ENCODE measurements around the gene PEX6. TPM values are rescaled to one million over a fixed set of nuclear protein-coding genes. Genes with fewer than 3 reads are reported as not detected.

Gene PEX6
- total RNA-seq, 1 donor from 2014 or later = 17.0 TPM

DNA sequence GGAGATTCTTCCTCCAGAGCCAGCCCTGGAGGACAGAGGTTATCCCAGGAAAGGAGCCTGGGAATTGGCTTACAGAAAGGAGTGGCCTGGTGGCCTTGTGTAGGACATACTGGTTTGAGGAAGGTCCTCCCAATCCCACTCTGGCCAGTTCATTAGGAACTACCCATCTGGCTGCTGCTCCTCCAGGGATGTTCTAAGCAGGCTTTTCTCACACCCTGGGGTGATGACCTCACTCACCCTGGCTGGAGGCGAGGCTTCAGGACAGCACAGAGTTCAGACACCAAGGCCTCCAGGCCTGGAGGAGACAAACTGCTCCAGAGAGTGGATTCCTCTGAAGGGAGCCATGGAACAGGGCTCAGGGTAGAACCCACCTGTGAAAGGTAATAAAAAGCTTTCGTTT is 9.6 kb downstream of the PEX6 start:
- no peaks in the 10 kb centered on the region for H3K9me3 Mint-ChIP-seq (ENCODE audit: low read depth)
- DNase-seq (ENCODE audit: low spot score) = no peak

DNA sequence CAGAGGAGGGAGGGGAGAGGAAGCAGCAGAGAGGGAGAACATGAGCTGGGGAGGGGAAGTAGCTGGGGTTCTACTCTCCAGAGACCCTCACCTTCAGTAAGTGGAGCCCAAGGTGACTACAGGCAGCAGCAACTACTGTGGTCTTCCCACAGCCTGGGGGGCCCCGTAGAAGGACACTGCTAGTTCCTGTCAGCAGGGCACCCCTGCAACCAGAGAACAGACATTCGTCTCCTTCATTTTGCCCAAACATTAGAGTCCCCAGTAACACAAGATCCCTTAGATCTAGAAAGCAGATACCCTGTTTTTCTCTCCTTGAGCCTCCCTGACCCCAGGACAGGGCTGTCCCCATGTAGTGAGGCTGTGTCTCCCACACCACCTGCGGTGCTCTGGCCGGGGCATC is 10.2 kb downstream of the PEX6 start:
- Mint-ChIP-seq H3K27me3 (ENCODE audit: low read depth) (no peaks in the 10 kb centered on the region), H3K27ac (ENCODE audit: unreplicated experiment) (no peak overlapping the region), H3K9me3 (ENCODE audit: low read depth) (no peaks in the 10 kb centered on the region), H3K4me3 (ENCODE audit: unreplicated experiment) (no peak overlapping the region), H3K4me1 (ENCODE audit: low read depth) (peaks cover 9% of the 10 kb centered on the region), H3K36me3 (ENCODE audit: low read depth) (peaks cover 8% of the 10 kb centered on the region)
- TF ChIP-seq, protein P1, sequence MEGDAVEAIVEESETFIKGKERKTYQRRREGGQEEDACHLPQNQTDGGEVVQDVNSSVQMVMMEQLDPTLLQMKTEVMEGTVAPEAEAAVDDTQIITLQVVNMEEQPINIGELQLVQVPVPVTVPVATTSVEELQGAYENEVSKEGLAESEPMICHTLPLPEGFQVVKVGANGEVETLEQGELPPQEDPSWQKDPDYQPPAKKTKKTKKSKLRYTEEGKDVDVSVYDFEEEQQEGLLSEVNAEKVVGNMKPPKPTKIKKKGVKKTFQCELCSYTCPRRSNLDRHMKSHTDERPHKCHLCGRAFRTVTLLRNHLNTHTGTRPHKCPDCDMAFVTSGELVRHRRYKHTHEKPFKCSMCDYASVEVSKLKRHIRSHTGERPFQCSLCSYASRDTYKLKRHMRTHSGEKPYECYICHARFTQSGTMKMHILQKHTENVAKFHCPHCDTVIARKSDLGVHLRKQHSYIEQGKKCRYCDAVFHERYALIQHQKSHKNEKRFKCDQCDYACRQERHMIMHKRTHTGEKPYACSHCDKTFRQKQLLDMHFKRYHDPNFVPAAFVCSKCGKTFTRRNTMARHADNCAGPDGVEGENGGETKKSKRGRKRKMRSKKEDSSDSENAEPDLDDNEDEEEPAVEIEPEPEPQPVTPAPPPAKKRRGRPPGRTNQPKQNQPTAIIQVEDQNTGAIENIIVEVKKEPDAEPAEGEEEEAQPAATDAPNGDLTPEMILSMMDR (IDR thresholded peaks at IDR 0.05) = no peak
- DNase-seq (ENCODE audit: low spot score) = no peak

More for the DNA sequence above, 9.6 kb downstream of the PEX6 start:
- H3K27me3 Mint-ChIP-seq (ENCODE audit: low read depth) = no peaks in the 10 kb centered on the region
- TF ChIP-seq, protein P1 (IDR thresholded peaks at IDR 0.05) = no peak
- no peak overlapping the region for H3K4me3 Mint-ChIP-seq (ENCODE audit: unreplicated experiment)
- no peak overlapping the region for H3K27ac Mint-ChIP-seq (ENCODE audit: unreplicated experiment)
- peaks cover 11% of the 10 kb centered on the region for H3K36me3 Mint-ChIP-seq (ENCODE audit: low read depth)
- peaks cover 9% of the 10 kb centered on the region for H3K4me1 Mint-ChIP-seq (ENCODE audit: low read depth)

DNA sequence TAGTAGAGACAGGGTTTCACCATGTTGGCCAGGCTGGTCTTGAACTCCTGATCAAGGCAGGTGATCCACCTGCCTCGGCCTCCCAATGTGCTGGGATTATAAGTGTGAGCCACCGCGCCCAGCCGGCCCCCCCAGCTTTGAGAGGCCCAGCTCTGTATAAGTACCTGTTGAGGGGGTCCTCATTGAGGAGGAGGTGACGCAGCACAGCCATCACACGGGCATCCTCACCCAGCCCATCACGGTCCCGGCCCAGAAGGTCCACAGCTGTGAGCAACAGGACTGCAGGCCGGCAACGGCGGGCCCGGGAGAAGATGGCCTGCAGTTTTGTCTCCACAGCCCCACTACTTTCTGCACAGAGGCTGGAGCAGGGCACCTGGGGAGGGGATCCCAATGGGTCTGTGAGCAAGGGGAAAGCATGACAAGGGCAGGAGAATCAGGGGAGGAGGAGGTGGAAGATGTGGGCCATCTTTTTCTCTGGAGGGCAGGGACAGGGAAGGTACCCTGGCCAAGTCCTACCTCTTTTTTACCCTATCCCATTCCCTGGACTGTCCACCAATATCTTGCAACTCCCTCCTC is 10.8 kb downstream of the PEX6 start:
- Mint-ChIP-seq H3K9me3 (ENCODE audit: low read depth) (no peaks in the 10 kb centered on the region), H3K27ac (ENCODE audit: unreplicated experiment) (no peak overlapping the region), H3K4me3 (ENCODE audit: unreplicated experiment) (no peak overlapping the region), H3K4me1 (ENCODE audit: low read depth) (peaks cover 9% of the 10 kb centered on the region), H3K27me3 (ENCODE audit: low read depth) (no peaks in the 10 kb centered on the region), H3K36me3 (ENCODE audit: low read depth) (peaks cover 7% of the 10 kb centered on the region)
- no peak for DNase-seq (ENCODE audit: low spot score)
- TF ChIP-seq, protein P1 (IDR thresholded peaks at IDR 0.05) = no peak

DNA sequence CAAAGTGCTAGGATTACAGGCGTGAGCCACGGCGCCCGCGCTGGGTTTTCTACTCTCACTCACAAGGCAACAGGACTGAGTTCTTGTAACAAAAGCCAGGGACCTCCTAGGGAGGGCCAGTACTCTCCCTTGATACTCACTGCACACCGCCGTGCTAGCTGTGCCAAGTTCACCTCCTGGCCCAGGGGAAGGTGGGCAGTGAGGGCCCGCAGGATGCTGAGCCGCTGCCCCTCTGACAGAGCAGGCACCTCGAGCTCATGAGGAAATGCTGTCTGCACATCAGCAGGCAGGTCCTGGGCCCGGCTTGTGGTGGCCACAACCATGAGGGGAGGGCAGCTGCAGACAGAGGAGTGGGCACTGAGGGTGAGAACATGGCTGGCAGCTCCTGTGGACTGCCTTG is 11.8 kb downstream of the PEX6 start:
- peaks cover 9% of the 10 kb centered on the region for H3K4me1 Mint-ChIP-seq (ENCODE audit: low read depth)
- peaks cover 9% of the 10 kb centered on the region for H3K36me3 Mint-ChIP-seq (ENCODE audit: low read depth)
- TF ChIP-seq, protein P1 (IDR thresholded peaks at IDR 0.05) = no peak
- H3K9me3 Mint-ChIP-seq (ENCODE audit: low read depth) = no peaks in the 10 kb centered on the region
- H3K27me3 Mint-ChIP-seq (ENCODE audit: low read depth) = no peaks in the 10 kb centered on the region
- no peak overlapping the region for H3K4me3 Mint-ChIP-seq (ENCODE audit: unreplicated experiment)
- no peak for DNase-seq (ENCODE audit: low spot score)
- no peak overlapping the region for H3K27ac Mint-ChIP-seq (ENCODE audit: unreplicated experiment)

DNA sequence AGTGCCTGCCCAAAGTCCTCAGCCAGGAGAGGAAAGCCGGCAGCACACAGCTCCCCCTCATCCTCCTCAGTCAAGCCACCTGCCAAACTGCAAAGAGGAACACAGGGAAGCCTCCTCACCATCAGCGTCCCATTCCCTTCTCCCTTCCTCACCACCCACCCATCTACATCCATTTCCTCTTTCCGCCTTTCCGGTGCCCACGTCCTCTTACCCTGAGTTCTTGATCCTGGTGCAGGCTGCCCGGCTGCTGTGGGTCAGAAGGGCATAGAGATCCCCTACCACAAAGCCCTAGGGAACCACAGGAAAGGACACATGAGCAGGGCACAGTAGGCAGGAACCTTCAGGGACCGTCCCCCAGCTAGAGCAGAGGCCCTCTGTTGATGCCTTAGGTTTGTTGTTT is 12.4 kb downstream of the PEX6 start:
- Mint-ChIP-seq H3K4me3 (ENCODE audit: unreplicated experiment) (no peak overlapping the region), H3K4me1 (ENCODE audit: low read depth) (peaks cover 7% of the 10 kb centered on the region), H3K27ac (ENCODE audit: unreplicated experiment) (no peak overlapping the region), H3K27me3 (ENCODE audit: low read depth) (no peaks in the 10 kb centered on the region), H3K9me3 (ENCODE audit: low read depth) (no peaks in the 10 kb centered on the region), H3K36me3 (ENCODE audit: low read depth) (peaks cover 11% of the 10 kb centered on the region)
- DNase-seq (ENCODE audit: low spot score) = no peak
- TF ChIP-seq, protein P1 (IDR thresholded peaks at IDR 0.05) = no peak

Measured in chondrocyte (in vitro differentiated cells).